ENCODE results near the gene TMEM168.

Gene TMEM168

GRCh38 chr7:112744818-112745217 lies 45.4 kb downstream of the TMEM168 start:
- Histone ChIP-seq H3K4me3 (ENCODE audit: low read depth in 1 of 2, low read length in 2 of 2) (no peak overlapping the region), H3K4me2 (ENCODE audit: insufficient read depth, low read length) (no peak overlapping the region), H4K20me1 (ENCODE audit: insufficient read depth, low read length) (no peaks in the 10 kb centered on the region), H3K27me3 (ENCODE audit: insufficient read depth, low read length, poor library complexity) (peaks cover 7% of the 10 kb centered on the region), H3K4me1 (ENCODE audit: insufficient read depth, low read length) (no peaks in the 10 kb centered on the region), H3K36me3 (ENCODE audit: insufficient read depth, low read length) (no peaks in the 10 kb centered on the region), H3K27ac (ENCODE audit: low read length) (no peak overlapping the region), H3K9me3 (ENCODE audit: insufficient read depth, low read length, severe bottlenecking) (no peaks in the 10 kb centered on the region), H3K9ac (ENCODE audit: low read depth, low read length) (no peak overlapping the region), H2AFZ (ENCODE audit: low read depth, low read length) (no peak overlapping the region), H3K79me2 (ENCODE audit: insufficient read depth, low read length) (no peaks in the 10 kb centered on the region)
- ATAC-seq (ENCODE audit: insufficient read depth, low read depth) (no peak), DNase-seq (no peak)
- TF ChIP-seq, protein P1, sequence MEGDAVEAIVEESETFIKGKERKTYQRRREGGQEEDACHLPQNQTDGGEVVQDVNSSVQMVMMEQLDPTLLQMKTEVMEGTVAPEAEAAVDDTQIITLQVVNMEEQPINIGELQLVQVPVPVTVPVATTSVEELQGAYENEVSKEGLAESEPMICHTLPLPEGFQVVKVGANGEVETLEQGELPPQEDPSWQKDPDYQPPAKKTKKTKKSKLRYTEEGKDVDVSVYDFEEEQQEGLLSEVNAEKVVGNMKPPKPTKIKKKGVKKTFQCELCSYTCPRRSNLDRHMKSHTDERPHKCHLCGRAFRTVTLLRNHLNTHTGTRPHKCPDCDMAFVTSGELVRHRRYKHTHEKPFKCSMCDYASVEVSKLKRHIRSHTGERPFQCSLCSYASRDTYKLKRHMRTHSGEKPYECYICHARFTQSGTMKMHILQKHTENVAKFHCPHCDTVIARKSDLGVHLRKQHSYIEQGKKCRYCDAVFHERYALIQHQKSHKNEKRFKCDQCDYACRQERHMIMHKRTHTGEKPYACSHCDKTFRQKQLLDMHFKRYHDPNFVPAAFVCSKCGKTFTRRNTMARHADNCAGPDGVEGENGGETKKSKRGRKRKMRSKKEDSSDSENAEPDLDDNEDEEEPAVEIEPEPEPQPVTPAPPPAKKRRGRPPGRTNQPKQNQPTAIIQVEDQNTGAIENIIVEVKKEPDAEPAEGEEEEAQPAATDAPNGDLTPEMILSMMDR (IDR thresholded peaks at IDR 0.05; ENCODE audit: borderline replicate concordance, extremely low read depth, low read length, poor library complexity, severe bottlenecking), result no peak
- no peak for TF ChIP-seq EZH2 (IDR thresholded peaks at IDR 0.05; ENCODE audit: borderline replicate concordance, low read depth, low read length, severe bottlenecking)

- no peaks in the 10 kb centered on the region for H3K9me3 ChIP-seq (ENCODE audit: insufficient read depth, low read length, severe bottlenecking)
These were observed 46.4 kb downstream of the TMEM168 start for GRCh38 chr7:112743811-112744210.

DNA sequence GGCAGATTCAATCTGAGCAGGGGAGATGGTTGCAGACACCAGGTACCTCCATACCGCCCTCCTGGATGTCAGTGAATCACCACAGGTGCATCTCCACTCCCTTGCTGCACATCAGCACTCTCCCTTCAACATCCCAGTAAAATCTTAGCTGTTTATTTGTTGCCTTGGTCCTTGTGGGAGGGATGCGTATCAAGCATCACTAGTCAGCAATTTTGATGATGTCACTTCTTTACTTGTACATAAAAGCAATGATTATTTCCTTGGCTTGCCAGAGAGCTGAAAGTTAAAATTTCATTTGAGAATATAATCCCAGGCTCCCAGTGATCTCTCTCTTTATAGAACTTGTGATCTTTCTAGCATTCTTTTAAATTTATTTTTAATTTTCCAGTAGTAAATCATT lies 49.5 kb downstream of the TMEM168 start:
- Histone ChIP-seq H3K9me3 (ENCODE audit: insufficient read depth, low read length, severe bottlenecking) (peaks cover 4% of the 10 kb centered on the region), H2AFZ (ENCODE audit: low read depth, low read length) (no peak overlapping the region), H3K27ac (ENCODE audit: low read length) (no peak overlapping the region), H3K79me2 (ENCODE audit: insufficient read depth, low read length) (no peaks in the 10 kb centered on the region), H3K27me3 (ENCODE audit: insufficient read depth, low read length, poor library complexity) (peaks cover 7% of the 10 kb centered on the region), H3K9ac (ENCODE audit: low read depth, low read length) (no peak overlapping the region), H4K20me1 (ENCODE audit: insufficient read depth, low read length) (no peaks in the 10 kb centered on the region), H3K36me3 (ENCODE audit: insufficient read depth, low read length) (no peaks in the 10 kb centered on the region), H3K4me3 (ENCODE audit: low read depth in 1 of 2, low read length in 2 of 2) (no peak overlapping the region), H3K4me1 (ENCODE audit: insufficient read depth, low read length) (no peaks in the 10 kb centered on the region), H3K4me2 (ENCODE audit: insufficient read depth, low read length) (no peak overlapping the region)
- TF ChIP-seq, protein P1 (IDR thresholded peaks at IDR 0.05; ENCODE audit: borderline replicate concordance, extremely low read depth, low read length, poor library complexity, severe bottlenecking), result no peak
- no peak for TF ChIP-seq EZH2 (IDR thresholded peaks at IDR 0.05; ENCODE audit: borderline replicate concordance, low read depth, low read length, severe bottlenecking)
- DNase-seq (no peak), ATAC-seq (ENCODE audit: insufficient read depth, low read depth) (no peak)

More at GRCh38 chr7:112743811-112744210, 46.4 kb downstream of the TMEM168 start:
- Histone ChIP-seq H3K4me3 (ENCODE audit: low read depth in 1 of 2, low read length in 2 of 2) (no peak overlapping the region), H3K36me3 (ENCODE audit: insufficient read depth, low read length) (no peaks in the 10 kb centered on the region), H3K4me2 (ENCODE audit: insufficient read depth, low read length) (no peak overlapping the region), H2AFZ (ENCODE audit: low read depth, low read length) (no peak overlapping the region), H3K4me1 (ENCODE audit: insufficient read depth, low read length) (no peaks in the 10 kb centered on the region), H3K27ac (ENCODE audit: low read length) (no peak overlapping the region), H3K9ac (ENCODE audit: low read depth, low read length) (no peak overlapping the region), H3K79me2 (ENCODE audit: insufficient read depth, low read length) (no peaks in the 10 kb centered on the region), H3K27me3 (ENCODE audit: insufficient read depth, low read length, poor library complexity) (peaks cover 7% of the 10 kb centered on the region), H4K20me1 (ENCODE audit: insufficient read depth, low read length) (no peaks in the 10 kb centered on the region)
- DNase-seq (no peak), ATAC-seq (ENCODE audit: insufficient read depth, low read depth) (no peak)
- TF ChIP-seq, protein P1 (IDR thresholded peaks at IDR 0.05; ENCODE audit: borderline replicate concordance, extremely low read depth, low read length, poor library complexity, severe bottlenecking), result no peak
- no peak for TF ChIP-seq EZH2 (IDR thresholded peaks at IDR 0.05; ENCODE audit: borderline replicate concordance, low read depth, low read length, severe bottlenecking)

Measured in DND-41 (cell line).